AG04450 (cell line): ENCODE data around the gene TTLL7. TPM values are rescaled to one million over a fixed set of nuclear protein-coding genes. Genes with fewer than 3 reads are reported as not detected.

ENCODE experiments used
- CTCF ChIA-PET: fragments of 300-600, 350-600 bp; formaldehyde crosslinking; extraction: SDS; loops from one replicate; lab custom pipeline; 2022; ENCODE audit warnings: antibody characterized with exemption, inconsistent platforms; lab: Charles Lee
- POLR2A ChIA-PET: fragments of 350-600 bp; formaldehyde crosslinking; extraction: SDS; loops from one replicate; lab custom pipeline; 2021; ENCODE audit warnings: antibody characterized with exemption, inconsistent platforms; lab: Yijun Ruan, JAX
- DNase-seq: peaks from one replicate; pipeline ENCODE4 v3.0.0-alpha.2; 2011; ENCODE audit warnings: low read depth, low spot score
- H3K27ac ChIP-seq: one replicate; pipeline ENCODE4 v1.5.1; 2012; ENCODE audit warnings: low read depth, low read length, control low read depth
- H3K27me3 ChIP-seq: one replicate; pipeline ENCODE4 v1.6.0; 2012; ENCODE audit warnings: low read length; ENCODE audit not compliant: control insufficient read depth, insufficient read depth
- H3K4me3 ChIP-seq: 2 replicates; pipeline ENCODE4 v1.5.1; 2011; ENCODE audit warnings: mild to moderate bottlenecking, low read depth, low read length, control low read depth
- H3K9me3 ChIP-seq: 2 replicates; pipeline ENCODE4 v1.5.1; 2012; ENCODE audit warnings: low read length; ENCODE audit not compliant: control insufficient read depth, insufficient read depth
- polyA plus RNA-seq: library from polyadenylated mRNA; depleted of rRNA; stranded (reverse); fragments of >200 nt; gene quantifications from 2 replicates; pipeline ENCODE4 v1.2.3, GENCODE V29; 2011
- TF ChIP-seq, protein P1 (sequence below): IDR thresholded peaks from 2 replicates; pipeline ENCODE4 v1.5.1; 2011; ENCODE audit warnings: low read depth, low read length, control low read depth, inconsistent platforms

The TTLL7 gene
- polyA plus RNA-seq, 1 experiment: 17.9 TPM

DNA sequence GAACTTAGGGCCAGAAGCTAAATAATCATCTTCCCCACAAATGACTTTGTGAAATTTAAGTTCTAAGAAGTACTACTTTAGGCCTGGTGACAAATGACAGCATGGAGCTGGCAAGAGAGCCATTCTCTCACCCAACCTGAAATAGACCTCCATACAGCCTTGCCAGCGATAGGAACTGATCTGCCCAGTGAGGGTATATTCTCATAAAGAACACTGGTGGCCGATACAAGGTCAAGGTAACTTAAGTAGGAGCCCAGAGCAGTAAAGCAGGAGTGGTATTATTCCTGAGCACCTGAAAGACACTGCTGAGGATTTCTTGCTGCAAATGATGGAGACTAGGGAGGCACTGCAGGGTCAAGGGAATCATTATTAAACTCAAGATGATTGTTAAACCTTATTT is 2.6 kb upstream of the TTLL7 start:
- no peak for DNase-seq
- POLR2A ChIA-PET: no interaction called here
- CTCF ChIA-PET: no interaction called here

DNA sequence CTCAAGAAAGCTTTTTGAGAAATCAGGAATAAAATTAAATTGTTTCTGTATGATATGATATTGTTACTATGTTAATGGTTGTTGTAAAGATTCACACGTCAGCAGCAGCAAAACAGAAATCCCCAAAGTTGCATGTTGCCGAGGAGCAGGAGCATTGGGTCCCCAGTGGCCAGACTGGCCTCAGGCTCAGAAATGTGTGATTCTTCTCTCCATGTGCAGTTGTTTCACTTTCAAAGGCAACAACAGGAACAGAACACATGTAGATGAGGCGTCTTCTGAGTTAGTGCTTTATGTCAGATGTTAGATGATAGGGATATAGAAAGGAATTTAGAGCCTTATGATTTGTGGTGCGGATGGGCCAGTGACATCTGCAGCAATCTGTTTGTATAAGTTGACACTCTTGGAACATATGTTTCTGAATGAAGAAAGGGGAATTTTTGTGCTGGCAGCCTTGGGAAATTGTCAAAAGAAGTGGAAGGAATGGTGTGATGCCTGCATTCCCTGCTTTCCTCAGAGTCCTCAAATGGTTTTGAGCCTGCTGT is 2.1 kb upstream of the TTLL7 start:
- no peak overlapping the region for H3K27ac ChIP-seq
- H3K27me3 ChIP-seq: no peaks in the 10 kb centered on the region
- H3K9me3 ChIP-seq: no peaks in the 10 kb centered on the region
- POLR2A ChIA-PET: no interaction called here
- TF ChIP-seq, protein P1, sequence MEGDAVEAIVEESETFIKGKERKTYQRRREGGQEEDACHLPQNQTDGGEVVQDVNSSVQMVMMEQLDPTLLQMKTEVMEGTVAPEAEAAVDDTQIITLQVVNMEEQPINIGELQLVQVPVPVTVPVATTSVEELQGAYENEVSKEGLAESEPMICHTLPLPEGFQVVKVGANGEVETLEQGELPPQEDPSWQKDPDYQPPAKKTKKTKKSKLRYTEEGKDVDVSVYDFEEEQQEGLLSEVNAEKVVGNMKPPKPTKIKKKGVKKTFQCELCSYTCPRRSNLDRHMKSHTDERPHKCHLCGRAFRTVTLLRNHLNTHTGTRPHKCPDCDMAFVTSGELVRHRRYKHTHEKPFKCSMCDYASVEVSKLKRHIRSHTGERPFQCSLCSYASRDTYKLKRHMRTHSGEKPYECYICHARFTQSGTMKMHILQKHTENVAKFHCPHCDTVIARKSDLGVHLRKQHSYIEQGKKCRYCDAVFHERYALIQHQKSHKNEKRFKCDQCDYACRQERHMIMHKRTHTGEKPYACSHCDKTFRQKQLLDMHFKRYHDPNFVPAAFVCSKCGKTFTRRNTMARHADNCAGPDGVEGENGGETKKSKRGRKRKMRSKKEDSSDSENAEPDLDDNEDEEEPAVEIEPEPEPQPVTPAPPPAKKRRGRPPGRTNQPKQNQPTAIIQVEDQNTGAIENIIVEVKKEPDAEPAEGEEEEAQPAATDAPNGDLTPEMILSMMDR: no peak
- CTCF ChIA-PET: no interaction called here
- H3K4me3 ChIP-seq: no peak overlapping the region
- no peak for DNase-seq

More for the DNA sequence above, 2.6 kb upstream of the TTLL7 start:
- TF ChIP-seq, protein P1: no peak
- no peaks in the 10 kb centered on the region for H3K9me3 ChIP-seq
- no peak overlapping the region for H3K27ac ChIP-seq
- H3K27me3 ChIP-seq: no peaks in the 10 kb centered on the region
- H3K4me3 ChIP-seq: no peak overlapping the region

DNA sequence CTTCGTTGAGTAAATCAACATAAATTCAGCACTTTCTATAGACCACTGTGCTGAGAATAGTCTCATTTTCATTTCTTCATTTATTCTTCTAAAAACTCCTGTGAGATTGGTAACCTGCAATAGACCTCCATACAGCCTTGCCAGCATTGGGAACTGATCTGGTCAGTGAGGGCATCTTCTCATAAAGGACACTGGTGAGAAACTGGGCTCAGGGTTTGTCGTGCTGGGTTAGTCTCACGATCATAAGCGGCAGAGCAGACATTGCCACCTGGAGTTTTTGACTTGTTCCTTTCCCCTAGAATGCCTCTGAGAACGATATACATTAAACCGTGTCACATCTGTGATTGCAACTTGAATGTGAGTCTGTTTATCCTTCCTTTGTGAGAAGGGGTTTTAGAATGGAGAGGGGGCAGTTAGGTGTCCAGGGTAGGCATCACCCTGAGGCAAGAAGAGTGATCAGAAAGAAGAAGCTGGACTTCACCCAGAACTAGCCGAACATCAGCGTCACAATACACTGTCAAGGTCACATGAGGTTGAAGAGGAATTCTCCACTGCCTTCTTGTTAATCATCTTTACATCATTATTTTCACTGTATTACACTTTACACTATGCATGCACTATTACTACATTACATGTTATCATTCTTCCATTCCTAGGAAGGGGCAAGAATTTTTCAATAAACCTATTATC is 1.4 kb upstream of the TTLL7 start:
- Histone ChIP-seq H3K9me3 (no peaks in the 10 kb centered on the region), H3K4me3 (no peak overlapping the region), H3K27ac (no peak overlapping the region), H3K27me3 (no peaks in the 10 kb centered on the region)
- ChIA-PET POLR2A (no interaction called here), CTCF (no interaction called here)
- no peak for DNase-seq
- TF ChIP-seq, protein P1: no peak

DNA sequence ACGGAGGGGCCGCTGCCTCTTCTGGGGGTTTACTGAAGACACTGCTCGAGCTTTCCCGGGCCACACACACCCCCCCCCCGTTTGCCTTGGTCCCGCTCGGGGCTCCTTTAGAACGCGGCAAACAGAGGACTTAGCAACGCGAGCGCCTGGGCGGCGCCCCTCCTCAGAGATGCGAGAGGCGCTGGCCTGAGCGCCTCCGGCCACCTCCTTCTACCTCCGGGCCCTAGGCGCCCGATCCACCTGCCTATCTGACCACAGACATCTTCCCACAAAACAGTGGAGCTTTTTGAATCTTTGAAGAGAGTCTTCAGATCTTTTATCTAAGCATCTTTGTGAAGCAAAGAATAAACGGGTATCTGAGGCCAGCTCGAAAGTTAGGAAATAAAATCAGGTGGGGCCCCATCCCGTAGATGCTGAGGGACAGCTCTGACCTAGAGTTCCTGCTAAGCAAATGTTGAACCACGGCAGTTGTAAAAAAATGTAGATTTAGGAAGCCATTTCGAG is 436 bp upstream of the TTLL7 start:
- CTCF ChIA-PET: interaction anchor here (0.6 to 1.2 kb wide), 2 partner anchors 432 to 436 kb away, joined by 3 to 4 read pairs; no protein-coding TSS in a partner anchor
- H3K9me3 ChIP-seq: no peaks in the 10 kb centered on the region

More for the DNA sequence above, 436 bp upstream of the TTLL7 start:
- POLR2A ChIA-PET: interaction anchor here (1.9 kb wide), 1 partner anchor 78 kb away, joined by 6 read pairs; no protein-coding TSS in a partner anchor
- Histone ChIP-seq H3K27me3 (no peaks in the 10 kb centered on the region), H3K27ac (peak overlapping the region; percentile 68), H3K4me3 (peak overlapping the region; percentile 83)
- peak; percentile 37 for DNase-seq
- TF ChIP-seq, protein P1: no peak
